ENCODE measurements around the gene RRAGB.

DNA sequence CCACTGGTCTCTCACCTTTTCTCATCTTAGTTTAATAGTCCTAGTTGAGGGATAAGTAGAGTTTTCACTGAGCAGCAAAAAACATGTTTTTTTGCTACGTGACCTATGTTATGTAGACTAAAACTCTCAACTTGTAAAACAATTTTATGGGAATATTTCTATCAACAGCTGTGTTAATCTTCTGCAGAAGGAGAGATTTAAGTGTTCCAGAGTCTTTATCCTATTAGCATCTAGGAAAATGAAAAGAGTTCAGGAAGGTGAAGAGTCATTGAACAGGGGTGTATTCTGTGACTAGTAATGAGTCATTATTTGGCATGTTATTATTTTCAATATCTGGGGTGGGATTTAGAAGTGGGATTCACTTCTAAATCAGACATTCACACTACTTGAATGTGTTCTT is 41.9 kb downstream of the RRAGB start:
- TF ChIP-seq, protein P1, sequence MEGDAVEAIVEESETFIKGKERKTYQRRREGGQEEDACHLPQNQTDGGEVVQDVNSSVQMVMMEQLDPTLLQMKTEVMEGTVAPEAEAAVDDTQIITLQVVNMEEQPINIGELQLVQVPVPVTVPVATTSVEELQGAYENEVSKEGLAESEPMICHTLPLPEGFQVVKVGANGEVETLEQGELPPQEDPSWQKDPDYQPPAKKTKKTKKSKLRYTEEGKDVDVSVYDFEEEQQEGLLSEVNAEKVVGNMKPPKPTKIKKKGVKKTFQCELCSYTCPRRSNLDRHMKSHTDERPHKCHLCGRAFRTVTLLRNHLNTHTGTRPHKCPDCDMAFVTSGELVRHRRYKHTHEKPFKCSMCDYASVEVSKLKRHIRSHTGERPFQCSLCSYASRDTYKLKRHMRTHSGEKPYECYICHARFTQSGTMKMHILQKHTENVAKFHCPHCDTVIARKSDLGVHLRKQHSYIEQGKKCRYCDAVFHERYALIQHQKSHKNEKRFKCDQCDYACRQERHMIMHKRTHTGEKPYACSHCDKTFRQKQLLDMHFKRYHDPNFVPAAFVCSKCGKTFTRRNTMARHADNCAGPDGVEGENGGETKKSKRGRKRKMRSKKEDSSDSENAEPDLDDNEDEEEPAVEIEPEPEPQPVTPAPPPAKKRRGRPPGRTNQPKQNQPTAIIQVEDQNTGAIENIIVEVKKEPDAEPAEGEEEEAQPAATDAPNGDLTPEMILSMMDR (IDR thresholded peaks at IDR 0.05): no peak
- TF ChIP-seq, protein P2, sequence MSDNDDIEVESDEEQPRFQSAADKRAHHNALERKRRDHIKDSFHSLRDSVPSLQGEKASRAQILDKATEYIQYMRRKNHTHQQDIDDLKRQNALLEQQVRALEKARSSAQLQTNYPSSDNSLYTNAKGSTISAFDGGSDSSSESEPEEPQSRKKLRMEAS (IDR thresholded peaks at IDR 0.05; ENCODE audit: low read depth): no peak
- no peak for TF ChIP-seq JUND (IDR thresholded peaks at IDR 0.05)
- no peak for TF ChIP-seq GABPA (IDR thresholded peaks at IDR 0.05; ENCODE audit: low read depth)
- no peak for TF ChIP-seq SIN3A (IDR thresholded peaks at IDR 0.05; ENCODE audit: borderline replicate concordance, low read depth, low read length)

Data from SK-N-SH (cell line).